Fibroblast of the conjunctiva (primary cell): ENCODE measurements around the gene ZBTB24.

ENCODE experiments used
- DNase-seq: peaks from one replicate; pipeline ENCODE4 v3.0.0-alpha.2; 2010; ENCODE audit warnings: low read depth

ZBTB24 gene

DNA sequence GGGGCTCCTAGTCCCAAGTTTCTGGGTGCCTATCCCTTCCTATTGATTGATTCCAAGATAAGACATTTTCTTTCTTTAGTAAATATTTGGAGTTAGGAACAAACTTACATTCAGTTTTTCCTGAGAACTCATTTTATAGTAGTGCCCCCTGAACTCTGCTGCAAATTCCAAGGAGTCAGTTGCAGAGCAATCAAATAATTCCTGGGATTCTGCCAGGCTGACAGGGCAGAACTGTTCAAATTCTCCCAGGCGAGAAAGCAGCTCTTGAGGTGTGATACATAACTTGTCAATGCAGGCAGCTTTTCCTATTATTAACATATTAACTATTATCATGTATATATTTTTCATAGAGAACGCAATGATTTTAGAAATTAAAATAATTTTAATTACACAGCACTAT is 15.9 kb upstream of the ZBTB24 start:
- DNase-seq: no peak

DNA sequence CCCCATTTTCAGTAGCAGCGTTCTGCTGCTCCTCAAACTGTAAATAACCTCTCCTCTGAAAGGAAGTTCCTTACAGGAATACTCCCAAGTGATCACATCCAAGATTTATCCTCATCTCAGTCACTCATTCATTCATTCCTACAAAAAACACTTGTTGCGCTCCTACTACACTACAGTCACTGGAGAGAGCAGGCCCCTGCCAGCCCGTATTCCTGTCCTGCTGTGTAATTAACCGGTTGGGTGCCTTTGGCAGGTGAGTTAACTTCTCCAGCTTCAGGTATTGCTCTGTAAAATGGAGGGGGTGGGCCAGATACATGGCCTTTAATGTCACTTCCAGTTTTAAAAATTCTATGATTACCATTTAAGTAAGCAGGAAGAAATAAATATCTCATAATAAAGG is 15.0 kb upstream of the ZBTB24 start:
- DNase-seq: no peak

DNA sequence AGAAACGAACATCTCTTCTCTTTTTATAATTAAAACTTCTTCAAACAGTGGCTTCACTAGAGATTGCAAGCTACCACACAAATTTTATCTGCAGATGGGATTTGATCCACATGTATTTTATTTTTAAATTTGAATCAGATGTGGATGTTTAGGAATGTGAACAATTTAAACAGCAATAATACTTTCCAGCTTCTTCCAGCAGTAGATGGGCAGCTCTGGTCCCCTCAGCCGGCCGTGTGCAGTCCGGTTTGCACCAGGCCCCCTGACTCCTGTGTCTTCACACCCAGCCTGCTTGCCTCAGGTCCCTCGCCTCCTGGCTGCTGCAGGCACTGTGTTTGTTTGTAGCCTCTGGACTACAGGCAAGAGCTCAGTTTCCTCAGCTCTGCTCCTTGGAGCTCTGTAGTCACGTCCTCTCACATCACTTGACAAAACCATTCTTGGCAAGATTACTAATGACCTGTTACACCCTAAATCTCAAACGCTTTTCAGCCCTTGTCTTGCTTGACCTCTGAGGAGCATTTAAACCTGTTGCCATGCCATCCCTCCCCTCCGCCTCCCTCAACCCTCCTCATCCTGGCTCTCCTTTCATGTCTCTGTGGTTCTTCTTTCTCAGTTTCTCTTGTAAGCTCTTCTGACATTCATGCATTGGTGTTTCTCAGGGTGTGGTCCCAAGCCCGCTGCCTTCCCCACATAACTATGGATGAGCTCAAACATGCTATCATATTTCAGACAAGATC is 13.2 kb upstream of the ZBTB24 start:
- DNase-seq: no peak

DNA sequence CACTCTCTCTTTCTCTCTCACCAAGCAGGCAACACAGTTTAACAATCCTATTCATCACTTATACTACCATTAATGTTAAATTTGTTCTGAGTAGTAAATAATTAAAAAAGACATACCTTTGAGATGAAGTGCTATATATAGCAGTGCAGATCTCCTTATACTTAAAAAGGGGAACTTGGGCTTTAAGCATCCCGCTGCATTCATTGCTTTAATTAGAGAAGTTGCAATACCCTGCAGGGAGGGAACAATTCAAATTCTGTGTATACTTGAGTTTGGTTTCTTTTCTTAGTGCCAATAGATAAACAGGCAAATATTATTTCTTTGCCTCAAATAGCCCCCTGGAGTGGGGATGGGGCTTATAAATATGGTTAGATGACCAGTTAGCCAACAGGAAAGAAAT is 10.8 kb upstream of the ZBTB24 start:
- no peak for DNase-seq

DNA sequence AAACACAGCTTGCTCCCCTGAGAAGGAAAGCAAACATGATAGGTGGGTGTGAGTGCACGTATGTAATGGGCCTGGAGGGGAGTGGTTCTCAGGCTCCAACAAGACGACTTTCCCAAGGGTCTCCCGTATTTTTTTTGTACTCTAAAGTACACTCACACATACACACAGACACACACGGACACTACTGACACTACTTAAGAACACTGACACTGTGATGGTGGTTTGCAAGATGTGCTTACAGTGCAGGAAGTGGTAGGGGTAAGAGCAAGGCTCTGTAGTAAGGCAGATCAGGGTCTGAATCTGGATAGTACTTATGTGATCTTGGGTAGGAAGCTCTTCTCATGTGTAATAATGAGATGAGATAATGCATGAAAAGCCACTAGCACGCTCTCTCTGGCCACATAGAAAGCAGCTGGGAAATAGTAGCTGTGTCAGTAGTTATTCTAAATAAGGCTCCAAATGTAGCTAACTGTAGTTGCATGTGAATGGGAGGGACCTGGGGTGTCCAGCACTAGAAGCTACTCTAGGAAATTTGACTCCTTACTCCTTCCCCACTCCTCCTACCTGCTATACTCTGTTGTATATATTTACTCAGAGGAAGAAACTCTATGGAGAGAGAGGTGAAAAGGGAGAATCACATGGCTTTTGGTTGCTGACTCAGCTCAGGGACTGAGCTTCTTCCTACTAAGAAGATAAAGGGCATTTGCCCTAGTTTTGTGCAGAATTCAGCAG is 8.4 kb upstream of the ZBTB24 start:
- no peak for DNase-seq

DNA sequence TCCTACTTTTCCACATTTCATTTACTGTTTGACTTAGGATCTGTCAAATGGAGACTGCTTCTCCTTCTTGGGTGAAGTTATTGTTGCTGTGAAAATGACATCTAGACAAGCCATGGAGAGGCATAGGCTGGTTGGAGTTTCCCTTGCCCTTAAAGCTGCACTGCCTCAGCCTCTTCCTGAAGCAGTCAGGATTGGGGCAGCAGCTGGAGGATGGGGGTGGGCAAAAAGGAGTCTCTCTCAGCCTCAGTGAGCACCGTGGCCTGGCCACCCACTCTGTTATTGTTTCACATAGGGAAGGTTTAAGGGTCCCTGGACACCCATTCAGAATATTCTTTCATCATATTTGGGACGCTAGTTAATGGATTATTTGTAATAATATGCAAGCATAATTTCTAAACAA is 7.7 kb upstream of the ZBTB24 start:
- DNase-seq: no peak

DNA sequence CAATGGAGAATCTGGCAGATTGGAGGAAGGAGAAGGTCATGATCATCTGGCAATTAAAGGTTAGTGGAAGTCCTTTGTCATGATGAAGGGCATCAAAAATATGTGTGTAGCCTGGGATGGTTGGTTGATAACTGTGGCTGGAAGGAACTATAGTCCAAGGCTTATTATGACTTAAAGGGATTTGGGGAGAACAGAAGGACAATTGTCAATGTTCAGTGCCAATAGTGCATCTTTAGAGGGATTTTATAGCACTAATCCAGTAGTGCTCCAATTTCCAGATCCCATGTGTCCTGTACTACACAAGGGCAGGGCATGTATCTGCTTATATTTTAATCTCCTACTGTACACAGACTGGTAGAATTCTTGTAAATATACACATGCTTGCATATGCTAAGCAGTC is 5.0 kb upstream of the ZBTB24 start:
- no peak for DNase-seq

DNA sequence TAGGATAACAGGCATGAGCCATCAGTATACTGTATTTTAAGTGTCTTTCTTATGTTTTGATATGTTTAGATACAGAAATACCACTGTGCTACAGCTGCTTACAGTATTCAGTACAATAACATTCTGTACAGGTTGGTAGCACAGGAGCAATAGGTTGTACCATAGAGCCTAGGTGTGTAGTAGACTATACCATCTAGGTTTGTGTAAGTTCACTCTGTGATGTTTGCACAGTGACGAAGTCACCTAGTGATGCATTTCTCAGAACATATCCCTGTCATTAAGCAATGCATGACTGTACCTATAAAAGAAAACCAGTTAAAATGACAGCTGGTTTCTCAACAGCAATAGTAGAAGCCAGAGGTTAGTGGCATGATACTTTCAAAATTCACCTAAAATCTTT is 3.0 kb upstream of the ZBTB24 start:
- no peak for DNase-seq

DNA sequence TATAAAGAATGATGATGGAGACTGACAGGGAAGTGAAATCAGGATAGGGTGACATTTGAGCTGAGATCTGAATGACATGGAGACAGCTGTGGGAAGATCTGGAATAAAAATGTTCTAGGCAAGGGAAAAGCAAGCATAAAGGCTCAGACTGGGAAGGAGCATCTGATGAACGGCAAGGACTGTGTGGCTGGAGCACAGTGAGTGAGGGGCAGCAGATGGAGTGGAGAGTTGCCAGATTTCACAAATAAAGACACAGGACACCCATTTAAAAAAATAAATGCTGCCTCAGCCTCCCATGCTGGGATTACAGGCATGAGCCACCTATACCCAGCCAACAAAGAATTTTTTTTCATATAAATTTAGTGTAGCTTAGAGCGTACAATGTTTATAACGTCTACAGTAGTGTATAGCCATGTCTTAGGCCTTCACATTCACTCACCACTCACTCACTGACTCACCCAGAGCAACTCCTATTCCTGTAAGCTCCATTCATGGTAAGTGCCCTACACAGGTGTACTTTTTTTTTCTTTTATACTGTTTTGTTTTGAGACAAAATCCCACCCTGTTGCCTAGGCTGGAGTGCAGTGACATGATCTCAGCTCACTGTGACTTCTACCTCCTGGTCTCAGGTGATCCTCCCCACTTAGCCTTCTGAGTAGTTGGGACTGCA is 2.4 kb upstream of the ZBTB24 start:
- DNase-seq: no peak

DNA sequence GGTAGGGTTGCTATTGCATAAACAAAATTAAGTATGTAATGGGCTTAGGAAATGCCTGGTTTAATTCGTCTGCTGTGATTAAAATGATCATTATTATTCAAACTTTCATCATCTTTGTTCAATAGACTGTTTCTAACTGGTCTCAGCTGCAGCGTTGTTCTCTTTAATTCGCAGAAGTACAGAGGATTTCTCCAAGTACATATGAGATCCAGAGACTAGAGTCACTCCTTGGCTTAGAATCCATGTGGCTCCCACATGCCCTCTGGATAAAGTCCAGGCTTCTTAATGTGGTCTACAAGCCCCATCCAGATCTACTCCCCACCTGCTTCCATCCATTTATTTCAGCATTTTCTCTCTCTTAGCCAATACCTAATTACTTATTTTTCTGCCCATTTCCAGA is 1.1 kb upstream of the ZBTB24 start:
- DNase-seq: no peak

DNA sequence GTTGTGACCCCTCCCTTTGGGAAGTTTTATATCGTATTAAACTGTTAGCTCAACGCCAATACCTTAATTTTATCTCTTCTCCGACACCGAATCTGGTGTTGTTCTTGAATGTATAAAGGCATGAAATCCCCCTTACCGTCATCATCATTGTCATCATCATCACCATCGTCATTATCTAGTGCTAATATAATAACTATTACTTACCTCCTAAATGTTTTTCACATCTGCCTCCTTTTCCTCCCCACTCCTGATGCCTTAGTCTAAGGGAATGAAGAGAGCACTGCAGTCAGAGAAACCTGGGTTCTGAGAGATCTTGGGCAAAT is 677 bp upstream of the ZBTB24 start:
- no peak for DNase-seq

DNA sequence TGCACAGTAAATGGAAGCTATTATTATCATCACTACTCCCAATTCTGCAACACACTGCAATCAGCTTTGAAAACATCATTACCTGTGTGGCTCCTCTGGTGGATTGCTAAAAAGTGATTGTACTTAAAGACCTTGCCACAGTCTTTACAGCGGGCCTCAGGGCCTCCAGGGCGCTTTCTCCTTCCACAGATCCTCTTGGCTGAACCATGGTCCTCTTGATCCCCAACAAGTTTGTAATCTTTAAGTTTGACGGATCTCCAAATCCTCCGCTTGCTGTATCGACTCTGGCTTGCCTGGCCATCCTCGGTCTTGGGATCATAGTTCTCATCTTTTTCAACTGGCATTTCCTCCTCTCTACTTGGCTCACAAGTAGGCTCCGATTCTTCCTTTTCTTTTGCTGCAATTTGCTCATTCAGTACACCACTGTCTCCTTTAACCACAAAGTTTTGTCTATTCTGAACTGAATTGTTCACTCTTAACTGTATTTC is 2.0 kb downstream of the ZBTB24 start:
- DNase-seq: no peak

DNA sequence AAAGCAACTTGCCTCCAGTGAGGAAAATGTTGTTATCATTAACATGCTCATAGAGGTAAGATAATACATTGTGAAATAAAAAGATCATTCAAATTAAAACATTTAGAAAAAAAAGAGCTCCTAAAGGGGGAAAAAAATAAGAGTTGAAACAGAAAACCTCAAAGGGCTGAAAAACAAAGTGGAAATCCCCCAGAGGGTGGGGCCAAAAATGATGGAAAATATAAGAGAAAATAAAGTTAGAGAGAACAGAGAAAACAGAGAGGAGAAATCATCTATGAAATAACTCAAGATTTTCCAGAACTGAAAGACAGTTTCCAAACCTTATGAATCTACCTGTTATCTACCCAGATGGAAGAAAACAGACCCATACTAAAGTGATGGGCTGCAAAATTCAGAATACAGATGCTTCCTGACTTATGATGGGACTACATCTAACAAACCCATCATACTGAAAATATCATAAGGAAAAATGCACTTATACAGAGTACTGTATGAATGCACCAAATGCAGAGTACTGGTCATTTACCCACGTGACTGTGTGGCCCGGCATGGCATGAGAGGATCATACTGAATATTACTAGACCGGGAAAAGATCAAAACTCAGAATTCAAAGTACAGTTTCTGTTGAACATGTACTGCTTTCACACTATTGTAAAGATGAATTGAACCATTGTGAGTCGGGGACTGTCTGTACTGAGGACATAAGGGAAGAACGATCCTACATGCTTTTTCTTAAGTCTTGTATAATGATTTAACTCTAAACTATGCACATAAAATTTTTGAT is 4.0 kb downstream of the ZBTB24 start:
- DNase-seq: no peak

DNA sequence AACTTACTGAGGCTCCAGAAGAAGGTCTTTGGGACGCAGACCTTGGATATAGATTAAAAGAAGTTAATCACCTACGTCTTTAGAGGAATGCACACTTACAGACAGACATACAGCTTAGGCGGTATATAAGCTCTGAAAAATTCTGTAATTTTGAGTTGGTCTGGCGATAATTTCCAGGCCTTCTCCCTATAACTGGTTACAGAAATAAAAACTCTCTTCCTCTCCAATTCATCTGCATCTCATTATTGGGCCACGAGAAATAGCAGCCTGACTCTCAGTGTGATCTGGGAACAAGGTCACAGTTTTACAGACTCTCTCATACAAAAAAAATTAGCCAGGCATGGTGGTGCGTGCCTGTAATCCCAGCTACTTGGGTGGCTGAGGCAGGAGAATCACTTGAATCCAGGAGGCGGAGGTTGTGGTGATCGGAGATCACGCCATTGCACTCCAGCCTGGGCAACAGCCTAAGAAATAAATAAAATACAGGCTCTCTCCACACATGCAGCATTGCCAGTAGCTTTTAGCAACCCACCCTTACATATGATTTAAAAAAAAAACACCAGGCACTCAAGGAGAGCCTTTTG is 4.7 kb downstream of the ZBTB24 start:
- no peak for DNase-seq

DNA sequence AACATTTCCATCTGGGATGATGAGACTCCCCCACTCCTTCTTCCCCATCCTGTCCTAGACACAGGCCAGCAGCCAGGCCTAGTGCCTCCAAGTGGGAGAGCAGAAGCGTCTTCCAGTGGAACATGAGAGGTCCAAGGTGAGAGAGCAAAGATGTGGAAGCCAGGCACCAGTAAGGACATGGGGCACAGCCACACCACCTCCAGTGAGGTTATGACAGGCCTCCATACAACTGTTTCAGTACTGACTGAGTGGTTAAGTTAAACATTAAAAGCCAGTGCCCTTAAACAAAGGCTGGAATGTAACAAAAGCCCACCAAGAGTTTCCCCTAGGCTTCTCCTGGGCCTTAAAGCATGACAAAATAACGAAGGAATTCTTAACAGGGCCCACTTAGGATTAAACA is 5.3 kb downstream of the ZBTB24 start:
- DNase-seq: no peak

DNA sequence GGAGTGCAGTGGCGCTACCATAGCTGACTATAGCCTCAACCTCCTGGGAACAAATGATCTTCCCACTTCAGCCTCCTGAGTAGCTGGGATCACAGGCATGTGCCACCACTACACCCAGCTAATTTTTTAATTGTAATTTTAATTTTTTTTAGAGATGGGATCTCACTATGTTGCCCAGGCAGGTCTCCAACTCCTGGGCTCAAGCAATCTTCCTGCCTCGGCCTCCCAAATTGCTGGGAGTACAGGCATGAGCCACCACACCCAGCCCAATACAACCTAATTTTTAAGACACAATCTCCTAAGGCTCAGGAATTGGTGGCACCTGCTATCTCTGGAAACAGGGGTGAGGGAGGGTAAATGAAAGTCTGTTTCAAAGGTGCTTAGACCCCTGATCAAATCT is 5.8 kb downstream of the ZBTB24 start:
- DNase-seq: no peak

DNA sequence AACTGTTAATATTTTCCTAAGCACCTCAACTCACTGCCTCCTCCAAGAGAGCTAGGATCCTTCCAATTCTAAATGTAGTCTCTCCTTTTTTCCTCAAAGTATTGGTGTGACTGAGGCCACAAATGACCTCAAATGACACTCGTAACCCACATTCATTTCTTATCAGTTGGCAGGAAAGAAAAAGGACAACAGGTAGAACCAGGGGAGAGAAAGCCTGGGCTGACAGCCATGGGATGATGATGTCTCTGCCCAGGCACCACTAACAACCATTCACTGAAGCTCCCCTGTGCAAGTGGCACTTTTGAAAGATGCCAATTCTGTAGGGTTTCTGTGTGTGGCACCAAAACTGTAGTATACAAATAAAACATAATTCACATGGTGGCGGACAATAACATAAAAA is 7.4 kb downstream of the ZBTB24 start:
- DNase-seq: no peak

DNA sequence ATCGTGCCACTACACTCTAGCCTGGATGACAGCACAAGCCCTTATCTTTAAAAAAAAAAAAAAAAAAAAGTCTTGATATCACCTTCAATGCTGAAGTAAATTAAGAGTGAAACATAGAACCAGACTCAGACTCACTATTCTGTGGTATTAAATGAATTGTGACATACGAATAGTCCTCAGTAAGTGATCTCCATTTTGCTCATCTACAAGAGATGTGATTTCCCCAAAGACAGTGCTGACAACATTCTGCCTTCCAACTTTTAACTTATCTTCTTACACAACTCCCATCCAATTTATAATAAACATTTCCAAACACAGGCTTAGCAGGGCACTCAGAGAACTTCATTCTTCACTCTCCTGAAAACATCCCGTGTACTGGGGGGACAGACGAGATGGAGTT is 8.0 kb downstream of the ZBTB24 start:
- DNase-seq: no peak

DNA sequence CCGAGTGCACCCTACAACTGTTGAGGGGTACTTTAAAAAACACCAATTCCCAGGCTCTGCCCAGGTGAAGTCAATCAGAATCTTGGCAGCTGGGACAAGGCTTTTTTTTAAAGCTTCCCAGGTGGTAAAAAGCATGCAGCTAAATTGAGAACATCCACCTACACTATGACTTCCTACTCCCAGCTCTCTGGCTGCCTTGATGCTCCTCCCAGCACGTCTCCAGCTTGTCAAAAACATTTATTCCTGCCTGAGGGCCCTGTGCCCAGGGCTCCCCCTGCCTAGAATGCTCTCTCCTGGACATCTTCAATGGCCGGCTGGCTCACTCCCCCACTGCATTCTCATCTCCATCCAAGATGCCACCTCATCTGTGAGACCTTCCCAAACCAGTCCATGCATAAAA is 9.9 kb downstream of the ZBTB24 start:
- DNase-seq: no peak

DNA sequence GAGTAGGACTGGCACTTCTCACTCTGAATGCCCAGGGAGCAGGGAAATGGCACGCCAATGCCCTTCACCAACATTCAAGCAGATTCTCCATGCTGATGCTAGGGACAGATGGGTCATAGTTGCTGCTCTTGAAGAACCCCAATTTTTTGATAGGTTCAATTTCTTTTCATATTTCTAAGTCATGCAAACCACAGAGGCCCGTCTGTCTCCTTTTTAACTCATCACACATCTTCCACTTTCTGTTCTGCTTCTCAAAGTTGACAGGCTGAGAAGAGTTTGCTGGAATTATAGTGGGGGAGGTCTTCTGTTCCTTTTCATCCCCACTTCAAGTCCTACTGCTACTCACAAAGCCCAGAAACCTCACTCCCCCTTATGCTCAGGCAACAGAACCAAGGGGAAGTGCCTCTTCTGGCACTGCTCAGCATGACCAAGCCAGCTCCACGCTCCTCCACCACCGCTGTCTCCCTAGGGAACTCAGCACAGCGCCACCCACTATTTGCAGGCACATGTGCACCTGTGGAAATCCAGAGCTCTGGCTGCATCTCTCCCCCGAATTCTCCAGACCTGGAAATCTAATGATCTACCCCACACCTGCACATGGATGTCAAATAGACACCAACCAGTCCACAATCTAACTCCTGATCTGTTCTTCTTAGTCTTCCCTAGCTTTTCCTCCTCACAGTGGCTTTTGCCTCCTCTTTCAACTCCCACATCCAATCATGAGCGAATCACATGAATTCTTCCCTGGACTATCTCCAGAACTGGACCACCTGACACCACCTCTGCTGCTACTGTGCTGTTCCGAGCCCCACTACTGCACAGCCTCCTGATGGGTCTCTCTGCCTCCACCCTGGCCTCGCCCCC is 10.7 kb downstream of the ZBTB24 start:
- no peak for DNase-seq

DNA sequence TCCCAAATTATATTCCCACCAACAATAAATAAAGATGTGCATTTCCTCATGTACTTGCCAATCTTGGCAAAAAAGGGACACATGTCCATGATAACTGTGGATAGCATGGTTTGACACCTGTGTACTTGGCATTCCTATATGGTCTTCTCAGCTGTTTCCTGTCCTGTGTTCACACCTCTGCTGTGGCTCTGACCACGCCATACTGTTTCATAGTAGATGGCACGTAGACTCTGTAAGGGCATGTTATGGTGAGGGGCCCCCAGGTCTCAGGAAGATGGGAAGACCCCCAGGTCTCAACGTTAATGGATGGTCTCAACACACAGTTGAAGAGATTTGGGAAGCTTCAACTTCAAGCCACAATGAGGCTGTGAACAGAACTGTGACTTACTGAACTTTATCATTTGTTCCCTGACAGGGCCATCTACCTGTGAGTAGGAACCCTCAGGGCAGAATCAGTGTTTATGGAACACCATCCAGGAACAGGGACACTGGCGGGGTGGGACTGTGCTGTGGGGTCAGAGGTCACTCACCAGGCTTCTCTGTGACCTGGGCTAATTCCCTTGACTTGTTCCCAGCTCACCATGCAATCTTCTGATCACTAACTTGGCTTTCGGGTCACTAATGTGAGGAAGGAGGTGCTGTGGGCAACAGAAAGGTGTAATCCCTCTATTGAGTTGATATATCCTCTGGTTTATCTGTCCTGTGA is 11.8 kb downstream of the ZBTB24 start:
- DNase-seq: no peak
